Tibial artery (tissue), 4 donors: ENCODE results near the gene CRYM.
"Not testable (repeated sequence)": the region's sequence is repeated elsewhere in the genome, so short reads cannot be mapped to it uniquely, and the experiment has no call there.

Source experiments
- DNase-seq, 2 donors: peaks; one replicate each; pipeline ENCODE4 v3.0.0-alpha.2; 2019
- H3K27ac ChIP-seq, 2 donors: fragments of 200-600 bp; sonication (generic) in 1 of 2; 1 replicate in 1 of 2; 2 replicates in 1 of 2; pipeline ENCODE4 v1.5.1; 2018 to 2019; ENCODE audit warnings: mild to moderate bottlenecking in 1 of 2
- H3K27me3 ChIP-seq, 2 donors: fragments of 200-600 bp; sonication (generic) in 1 of 2; one replicate each; pipeline versions ENCODE4 v1.5.1 to v1.6.0; 2016 to 2019
- H3K36me3 ChIP-seq, 3 donors: fragments of 200-600 bp; sonication (generic) in 2 of 3; one replicate each; pipeline ENCODE4 v1.5.1; 2016 to 2019; ENCODE audit warnings: mild to moderate bottlenecking in 2 of 3
- H3K4me1 ChIP-seq, 4 donors: fragments of 200-600 bp; sonication (generic) in 2 of 4; 1 replicate in 3 of 4; 2 replicates in 1 of 4; pipeline ENCODE4 v1.5.1; 2016 to 2019
- H3K4me3 ChIP-seq, 2 donors: fragments of 200-600 bp; sonication (generic) in 1 of 2; 1 replicate in 1 of 2; 2 replicates in 1 of 2; pipeline ENCODE4 v1.5.1; 2018 to 2019; ENCODE audit warnings: mild to moderate bottlenecking in 2 of 2
- H3K9me3 ChIP-seq, 3 donors: fragments of 200-600 bp; sonication (generic) in 1 of 3; one replicate each; pipeline ENCODE4 v1.5.1; 2016 to 2019
- CTCF ChIP-seq, 2 experiments: fragments of 200-600 bp in 1 of 2; fragments of 450-650 bp in 1 of 2; IDR thresholded peaks; one replicate each; pipeline ENCODE4 v1.5.1; 2017 to 2019; ENCODE audit warnings: antibody characterized with exemption in 2 of 2, mild to moderate bottlenecking in 1 of 2, moderate library complexity in 1 of 2
- intact Hi-C: fragments of 100-400 bp; cut with DNase I; formaldehyde crosslinking; loops from one replicate; pipeline ENCODE4 v1.15.0; 2023; ENCODE audit warnings: low total_unique reads

Gene CRYM

GRCh38 chr16:21275529-21275928 lies 2.6 kb downstream of the CRYM start:
- Histone ChIP-seq H3K27me3 (peaks cover 0 to 17% of the 10 kb centered on the region in 2 donors), H3K4me3 (no peak overlapping the region), H3K4me1 (peaks cover 0 to 12% (median 9%) of the 10 kb centered on the region in 4 donors), H3K9me3 (no peaks in the 10 kb centered on the region), H3K36me3 (no peaks in the 10 kb centered on the region), H3K27ac (no peak overlapping the region)
- intact Hi-C loops, result no loop called here
- no peak for TF ChIP-seq CTCF (IDR thresholded peaks at IDR 0.05)
- DNase-seq, result no peak

- TF ChIP-seq CTCF (IDR thresholded peaks at IDR 0.05), result no peak
- Histone ChIP-seq H3K9me3 (no peaks in the 10 kb centered on the region), H3K27ac (no peak overlapping the region), H3K4me3 (no peak overlapping the region), H3K36me3 (no peaks in the 10 kb centered on the region), H3K27me3 (peaks cover 0 to 17% of the 10 kb centered on the region in 2 donors), H3K4me1 (peaks cover 0 to 12% (median 9%) of the 10 kb centered on the region in 4 donors)
- intact Hi-C loops, result no loop called here
- no peak for DNase-seq
These were observed 3.8 kb downstream of the CRYM start for GRCh38 chr16:21274172-21274726.

- intact Hi-C loops, H3K9me3 ChIP-seq, H3K4me1 ChIP-seq, H3K36me3 ChIP-seq, H3K4me3 ChIP-seq, DNase-seq, H3K27ac ChIP-seq: not testable (repeated sequence)
- peaks cover 0 to 13% of the 10 kb centered on the region in 2 donors for H3K27me3 ChIP-seq
These were observed 5.3 kb downstream of the CRYM start for GRCh38 chr16:21272763-21273162.

- no peaks in the 10 kb centered on the region for H3K36me3 ChIP-seq
- no peak overlapping the region for H3K4me3 ChIP-seq
- H3K9me3 ChIP-seq, result no peaks in the 10 kb centered on the region
- H3K4me1 ChIP-seq, result no peaks in the 10 kb centered on the region
- intact Hi-C loops, result no loop called here
- peaks cover 0 to 8% of the 10 kb centered on the region in 2 donors for H3K27me3 ChIP-seq
- H3K27ac ChIP-seq, result no peak overlapping the region
- TF ChIP-seq CTCF (IDR thresholded peaks at IDR 0.05), result no peak
- no peak for DNase-seq
These were observed 5.8 kb downstream of the CRYM start for GRCh38 chr16:21272253-21272652.

GRCh38 chr16:21268236-21268635 lies 9.9 kb downstream of the CRYM start:
- no peak for DNase-seq
- H3K27me3 ChIP-seq, result no peaks in the 10 kb centered on the region
- H3K4me1 ChIP-seq, result peaks cover 0 to 7% (median 0%) of the 10 kb centered on the region in 4 donors
- intact Hi-C loops, result no loop called here
- no peak for TF ChIP-seq CTCF (IDR thresholded peaks at IDR 0.05)
- H3K36me3 ChIP-seq, result no peaks in the 10 kb centered on the region
- H3K27ac ChIP-seq, result no peak overlapping the region
- no peak overlapping the region for H3K4me3 ChIP-seq
- no peaks in the 10 kb centered on the region for H3K9me3 ChIP-seq

GRCh38 chr16:21267298-21267697 lies 10.8 kb downstream of the CRYM start:
- Histone ChIP-seq H3K27me3 (no peaks in the 10 kb centered on the region), H3K27ac (no peak overlapping the region), H3K4me1 (peaks cover 0 to 7% (median 0%) of the 10 kb centered on the region in 4 donors), H3K4me3 (no peak overlapping the region), H3K36me3 (no peaks in the 10 kb centered on the region), H3K9me3 (no peaks in the 10 kb centered on the region)
- intact Hi-C loops, result no loop called here
- TF ChIP-seq CTCF (IDR thresholded peaks at IDR 0.05), result no peak
- DNase-seq, result no peak
